ENCODE results near the gene ACTN4.
"Not testable (repeated sequence)": the region's sequence is repeated elsewhere in the genome, so short reads cannot be mapped to it uniquely, and the experiment has no call there.

The ACTN4 gene

GRCh38 chr19:38629568-38629967 lies 17.9 kb upstream of the ACTN4 start:
- no peak for TF ChIP-seq CTCF (conservative IDR thresholded peaks at IDR 0.05; ENCODE audit: low read length)
- H3K4me3 ChIP-seq (ENCODE audit: low read length), result no peak overlapping the region
- no peak for DNase-seq (ENCODE audit: low read depth)

- not testable (repeated sequence) for DNase-seq (ENCODE audit: low read depth); H3K4me3 ChIP-seq (ENCODE audit: low read length)
These were observed 16.1 kb upstream of the ACTN4 start for GRCh38 chr19:38631301-38631700.

GRCh38 chr19:38631811-38632475 lies 15.5 kb upstream of the ACTN4 start:
- H3K4me3 ChIP-seq (ENCODE audit: low read length); DNase-seq (ENCODE audit: low read depth): not testable (repeated sequence)

- H3K4me3 ChIP-seq (ENCODE audit: low read length), result no peak overlapping the region
- TF ChIP-seq CTCF (conservative IDR thresholded peaks at IDR 0.05; ENCODE audit: low read length), result no peak
- DNase-seq (ENCODE audit: low read depth), result no peak
These were observed 14.8 kb upstream of the ACTN4 start for GRCh38 chr19:38632476-38633213.

GRCh38 chr19:38634757-38635482 lies 12.5 kb upstream of the ACTN4 start:
- peak; percentile 90 for TF ChIP-seq CTCF (conservative IDR thresholded peaks at IDR 0.05; ENCODE audit: low read length)
- DNase-seq (ENCODE audit: low read depth), result peak; percentile 54
- H3K4me3 ChIP-seq (ENCODE audit: low read length), result no peak overlapping the region

GRCh38 chr19:38635483-38636399 lies 11.7 kb upstream of the ACTN4 start:
- no peak for DNase-seq (ENCODE audit: low read depth)
- no peak for TF ChIP-seq CTCF (conservative IDR thresholded peaks at IDR 0.05; ENCODE audit: low read length)
- no peak overlapping the region for H3K4me3 ChIP-seq (ENCODE audit: low read length)

GRCh38 chr19:38638461-38638860 lies 9.0 kb upstream of the ACTN4 start:
- H3K4me3 ChIP-seq (ENCODE audit: low read length), result no peak overlapping the region
- DNase-seq (ENCODE audit: low read depth), result no peak
- TF ChIP-seq CTCF (conservative IDR thresholded peaks at IDR 0.05; ENCODE audit: low read length), result no peak
